Measurements from ENCODE around the gene POU2F2. TPM values are rescaled to one million over a fixed set of nuclear protein-coding genes. Genes with fewer than 3 reads are reported as not detected.

Gene POU2F2
- total RNA-seq, 2 donors from 2014 or later, result 0.11 to 0.83 TPM

DNA sequence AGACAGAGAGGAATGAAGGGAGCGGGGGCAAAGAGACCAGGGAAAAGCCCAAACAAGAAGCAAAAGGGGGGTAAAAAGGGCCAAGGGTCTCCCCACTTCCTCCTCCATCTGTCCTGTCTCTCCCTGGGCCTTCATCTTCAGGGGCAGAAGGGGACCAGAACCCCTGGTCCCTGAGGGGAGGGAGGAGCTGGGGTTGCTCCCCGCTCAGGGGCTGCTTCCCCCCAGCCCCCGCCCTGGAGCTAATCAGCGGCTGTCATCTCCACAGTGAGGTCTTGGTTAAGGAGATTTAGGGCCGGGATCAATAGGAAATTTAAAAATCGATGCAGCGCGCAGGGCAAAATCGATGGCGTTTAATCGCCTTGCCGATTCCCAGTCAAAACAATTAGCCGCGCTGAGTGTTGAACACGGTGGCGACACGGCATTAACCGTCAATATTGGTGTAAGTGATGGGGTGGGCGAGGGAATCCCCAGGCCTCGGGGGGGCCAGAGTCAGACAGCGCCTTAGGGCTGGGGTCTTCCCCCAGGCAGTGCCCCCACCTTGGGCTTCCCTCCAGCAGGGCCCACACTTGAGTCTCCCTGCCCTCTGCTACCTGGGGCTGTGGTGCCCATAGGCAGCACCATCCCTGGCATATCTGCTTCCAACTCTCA, 29.5 kb upstream of the POU2F2 start:
- no peak for DNase-seq (ENCODE audit: low spot score)
- Histone ChIP-seq H3K9me3 (no peaks in the 10 kb centered on the region), H3K36me3 (no peaks in the 10 kb centered on the region), H3K27me3 (no peaks in the 10 kb centered on the region), H3K27ac (no peak overlapping the region), H3K4me1 (no peaks in the 10 kb centered on the region), H3K4me3 (no peak overlapping the region)
- no peak for TF ChIP-seq CTCF (IDR thresholded peaks at IDR 0.05)

DNA sequence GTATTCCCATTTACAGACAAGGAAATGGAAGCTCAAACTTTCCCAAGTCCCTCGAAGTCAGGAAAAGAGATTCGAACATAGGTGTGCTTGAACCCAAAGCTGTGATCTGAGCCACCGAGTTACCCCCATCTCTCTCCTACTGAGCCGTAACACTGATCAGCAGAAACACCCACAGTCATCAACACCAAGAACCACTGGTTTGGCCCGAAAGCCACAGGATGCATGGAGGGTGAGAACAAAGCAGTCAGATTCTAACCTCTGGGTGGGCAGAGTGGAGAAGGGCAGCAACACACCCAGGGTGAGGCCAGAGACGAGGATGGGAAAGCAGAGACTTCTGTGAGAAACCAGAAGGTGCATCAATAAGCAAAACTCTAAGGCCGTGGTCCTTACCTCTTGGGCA, 27.7 kb upstream of the POU2F2 start:
- Histone ChIP-seq H3K4me3 (no peak overlapping the region), H3K27me3 (no peaks in the 10 kb centered on the region), H3K9me3 (no peaks in the 10 kb centered on the region), H3K36me3 (no peaks in the 10 kb centered on the region), H3K4me1 (no peaks in the 10 kb centered on the region), H3K27ac (no peak overlapping the region)
- DNase-seq (ENCODE audit: low spot score), result no peak
- TF ChIP-seq CTCF (IDR thresholded peaks at IDR 0.05), result no peak

- Histone ChIP-seq H3K4me1 (no peaks in the 10 kb centered on the region), H3K27ac (no peak overlapping the region), H3K36me3 (no peaks in the 10 kb centered on the region), H3K4me3 (no peak overlapping the region), H3K27me3 (no peaks in the 10 kb centered on the region), H3K9me3 (no peaks in the 10 kb centered on the region)
- no peak for DNase-seq (ENCODE audit: low spot score)
- no peak for TF ChIP-seq CTCF (IDR thresholded peaks at IDR 0.05)
Measured at GRCh38 chr19:42158926-42159325, 26.7 kb upstream of the POU2F2 start.

DNA sequence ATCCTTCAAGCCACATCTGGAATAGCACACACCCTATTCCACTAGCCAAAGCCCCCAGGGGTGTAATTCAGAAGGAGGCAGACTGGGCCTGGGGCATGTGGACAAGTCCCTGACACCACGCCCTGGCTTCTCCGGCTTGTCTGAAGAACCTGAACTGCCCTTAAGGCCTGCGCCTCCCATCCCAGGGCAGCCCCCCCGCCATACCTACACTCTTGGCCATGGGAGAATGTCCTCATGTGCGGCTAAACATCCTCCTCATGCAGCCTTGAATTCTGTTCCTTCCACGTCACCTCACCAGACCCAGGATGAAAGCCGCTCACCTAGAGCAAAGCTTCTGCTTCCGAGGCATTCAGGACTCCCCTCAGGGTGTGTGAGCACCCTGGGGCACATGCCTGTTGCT, 24.3 kb upstream of the POU2F2 start:
- Histone ChIP-seq H3K27ac (no peak overlapping the region), H3K27me3 (peaks cover 0 to under 1% of the 10 kb centered on the region in 2 donors)
- no peak for TF ChIP-seq CTCF (IDR thresholded peaks at IDR 0.05)

DNA sequence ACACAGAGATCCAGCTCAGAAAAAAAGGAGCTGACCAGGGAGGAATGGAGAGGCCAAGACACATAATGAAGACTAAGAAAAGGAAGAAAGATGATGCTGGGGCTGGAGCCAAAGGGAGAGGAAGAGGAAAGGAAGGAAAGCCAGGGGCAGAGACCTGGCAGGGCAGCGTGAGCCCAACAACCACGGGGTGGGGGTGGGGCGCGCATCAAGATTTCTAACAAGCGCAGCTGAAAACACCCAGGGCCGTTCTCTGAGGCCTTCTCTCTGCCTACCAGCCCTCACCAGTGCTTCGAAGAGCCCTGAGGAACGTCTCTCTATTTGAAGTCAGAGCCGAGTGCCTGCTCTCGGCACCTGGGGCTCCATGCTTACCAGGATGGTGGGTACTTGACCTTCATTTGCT, 23.6 kb upstream of the POU2F2 start:
- no peak overlapping the region for H3K27ac ChIP-seq
- no peak overlapping the region for H3K4me3 ChIP-seq
- H3K9me3 ChIP-seq, result no peaks in the 10 kb centered on the region
- H3K27me3 ChIP-seq, result peaks cover 0 to 7% of the 10 kb centered on the region in 2 donors
- TF ChIP-seq CTCF (IDR thresholded peaks at IDR 0.05), result no peak
- no peaks in the 10 kb centered on the region for H3K36me3 ChIP-seq
- no peaks in the 10 kb centered on the region for H3K4me1 ChIP-seq
- no peak for DNase-seq (ENCODE audit: low spot score)

More for the DNA sequence above, 24.3 kb upstream of the POU2F2 start:
- Histone ChIP-seq H3K4me1 (no peaks in the 10 kb centered on the region), H3K36me3 (no peaks in the 10 kb centered on the region), H3K9me3 (no peaks in the 10 kb centered on the region), H3K4me3 (no peak overlapping the region)
- no peak for DNase-seq (ENCODE audit: low spot score)

Measured in right atrium auricular region (tissue), 2 donors.